HEK293T (cell line): Measurements from ENCODE around the gene ABCB9.

Source experiments
- CTCF ChIA-PET: fragments of 350-600 bp; formaldehyde crosslinking; extraction: SDS; loops from one replicate; lab custom pipeline; 2021; ENCODE audit warnings: antibody characterized with exemption, inconsistent platforms; lab: Yijun Ruan, JAX
- POLR2A ChIA-PET: fragments of 350-600 bp; formaldehyde crosslinking; extraction: SDS; loops from one replicate; lab custom pipeline; 2020; ENCODE audit warnings: antibody characterized with exemption, inconsistent platforms; lab: Yijun Ruan, JAX
- DNase-seq: peaks from one replicate; pipeline ENCODE4 v3.0.0; 2012; ENCODE audit warnings: mixed read lengths; ENCODE audit errors: extremely low spot score
- ARNT ChIP-seq: fragments of 450-650 bp; IDR thresholded peaks from 2 replicates; pipeline ENCODE4 v1.6.1; 2017; ENCODE audit warnings: mild to moderate bottlenecking
- BHLHE40 ChIP-seq: fragments of 450-650 bp; IDR thresholded peaks from 2 replicates; pipeline ENCODE4 v1.6.1; 2016; ENCODE audit warnings: mild to moderate bottlenecking, moderate library complexity, borderline replicate concordance
- CTBP1 ChIP-seq: fragments of 450-650 bp; IDR thresholded peaks from 2 replicates; pipeline ENCODE4 v1.6.1; 2016; ENCODE audit warnings: borderline replicate concordance
- ELF4 ChIP-seq: fragments of 450-650 bp; IDR thresholded peaks from 2 replicates; pipeline ENCODE4 v1.6.1; 2017; ENCODE audit warnings: antibody characterized with exemption
- FOXA1 ChIP-seq: fragments of 450-650 bp; IDR thresholded peaks from 2 replicates; pipeline ENCODE4 v1.6.1; 2016; ENCODE audit warnings: mild to moderate bottlenecking
- FOXK2 ChIP-seq: fragments of 450-650 bp; IDR thresholded peaks from 2 replicates; pipeline ENCODE4 v1.6.1; 2016; ENCODE audit warnings: mild to moderate bottlenecking
- FOXM1 ChIP-seq: fragments of 450-650 bp; IDR thresholded peaks from 2 replicates; pipeline ENCODE4 v1.6.1; 2017; ENCODE audit warnings: mild to moderate bottlenecking, borderline replicate concordance
- HDGF ChIP-seq: fragments of 450-650 bp; IDR thresholded peaks from 2 replicates; pipeline ENCODE4 v1.6.1; 2017; ENCODE audit warnings: antibody characterized with exemption, borderline replicate concordance
- L3MBTL2 ChIP-seq: fragments of 450-650 bp; conservative IDR thresholded peaks from 2 replicates; pipeline ENCODE4 v1.6.1; 2016; ENCODE audit warnings: mild to moderate bottlenecking
- LEF1 ChIP-seq: fragments of 450-650 bp; IDR thresholded peaks from 2 replicates; pipeline ENCODE4 v1.6.1; 2017; ENCODE audit warnings: mild to moderate bottlenecking, borderline replicate concordance
- NFRKB ChIP-seq: fragments of 450-650 bp; IDR thresholded peaks from 2 replicates; pipeline ENCODE4 v1.6.1; 2016; ENCODE audit warnings: mild to moderate bottlenecking, moderate library complexity
- PKNOX1 ChIP-seq: fragments of 450-650 bp; IDR thresholded peaks from 2 replicates; pipeline ENCODE4 v1.6.1; 2016
- SP1 ChIP-seq: fragments of 450-650 bp; IDR thresholded peaks from 2 replicates; pipeline ENCODE4 v1.6.1; 2017
- SUZ12 ChIP-seq: fragments of 450-650 bp; IDR thresholded peaks from 2 replicates; pipeline ENCODE4 v1.6.1; 2016; ENCODE audit warnings: mild to moderate bottlenecking
- TARDBP ChIP-seq: fragments of 450-650 bp; IDR thresholded peaks from 2 replicates; pipeline ENCODE4 v1.6.1; 2016
- ZNF384 ChIP-seq: fragments of 450-650 bp; IDR thresholded peaks from 2 replicates; pipeline ENCODE4 v1.6.1; 2016

ABCB9 gene

DNA sequence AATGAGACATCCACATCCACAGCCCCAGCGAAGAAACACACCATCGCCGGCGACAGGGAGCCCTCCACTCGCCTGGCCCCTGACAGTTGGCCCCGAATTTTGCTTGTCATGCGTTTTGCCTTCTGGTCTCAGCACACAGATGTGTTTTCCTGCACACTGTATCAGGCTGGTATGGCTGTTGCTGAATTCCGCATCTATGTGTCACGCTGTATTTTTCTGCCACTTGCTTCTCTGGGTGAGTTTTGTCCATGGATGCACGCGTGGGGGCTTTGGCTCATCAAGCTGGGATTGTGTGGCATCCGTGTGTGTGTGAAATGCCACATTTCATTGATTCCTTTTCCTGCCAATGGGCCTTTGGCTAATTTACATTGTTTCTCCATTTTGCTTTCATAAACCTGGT lies 40.7 kb upstream of the ABCB9 start:
- POLR2A ChIA-PET: no interaction called here
- CTCF ChIA-PET: no interaction called here
- TF ChIP-seq TARDBP (no peak), ARNT (no peak)
- DNase-seq: no peak

DNA sequence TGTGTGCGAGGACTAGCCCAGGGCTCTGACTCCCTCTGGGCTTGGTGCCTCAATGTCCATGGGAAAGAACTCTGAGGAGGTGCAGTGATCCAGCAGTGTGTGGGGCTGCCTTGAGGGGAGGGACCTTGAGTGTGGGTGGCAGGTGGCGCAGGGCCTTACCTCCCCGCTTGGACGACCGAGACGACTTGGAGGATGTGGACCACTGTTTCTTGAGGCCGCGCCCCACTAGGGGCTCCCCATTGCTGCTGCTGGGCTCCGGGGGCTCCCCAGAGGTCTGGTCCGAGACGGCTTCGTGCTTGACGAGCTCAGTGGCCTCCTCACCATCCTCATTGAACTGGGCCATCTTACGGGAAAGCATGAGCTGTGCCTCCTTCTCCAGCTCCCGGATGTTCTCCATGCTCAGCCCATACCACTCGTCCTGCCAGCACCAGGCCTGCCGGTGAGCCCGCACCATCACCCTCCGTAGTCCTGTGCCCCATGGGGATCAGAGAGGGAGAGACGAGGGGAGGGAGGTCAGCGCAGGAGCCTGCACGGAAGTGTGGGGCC lies 38.9 kb upstream of the ABCB9 start:
- no peak for DNase-seq
- CTCF ChIA-PET: interaction anchor here (0.6 kb wide), 1 partner anchor 18 kb away, joined by 3 read pairs; no protein-coding TSS in a partner anchor
- no peak for TF ChIP-seq SUZ12
- no peak for TF ChIP-seq HDGF
- no peak for TF ChIP-seq L3MBTL2
- TF ChIP-seq FOXK2: no peak
- TF ChIP-seq BHLHE40: no peak
- TF ChIP-seq FOXM1: no peak
- no peak for TF ChIP-seq SP1
- TF ChIP-seq PKNOX1: no peak
- TF ChIP-seq ELF4: no peak
- TF ChIP-seq ARNT: no peak
- TF ChIP-seq FOXA1: no peak
- TF ChIP-seq ZNF384: no peak
- no peak for TF ChIP-seq TARDBP
- no peak for TF ChIP-seq LEF1
- TF ChIP-seq CTBP1: no peak
- TF ChIP-seq NFRKB: no peak
- POLR2A ChIA-PET: no interaction called here

DNA sequence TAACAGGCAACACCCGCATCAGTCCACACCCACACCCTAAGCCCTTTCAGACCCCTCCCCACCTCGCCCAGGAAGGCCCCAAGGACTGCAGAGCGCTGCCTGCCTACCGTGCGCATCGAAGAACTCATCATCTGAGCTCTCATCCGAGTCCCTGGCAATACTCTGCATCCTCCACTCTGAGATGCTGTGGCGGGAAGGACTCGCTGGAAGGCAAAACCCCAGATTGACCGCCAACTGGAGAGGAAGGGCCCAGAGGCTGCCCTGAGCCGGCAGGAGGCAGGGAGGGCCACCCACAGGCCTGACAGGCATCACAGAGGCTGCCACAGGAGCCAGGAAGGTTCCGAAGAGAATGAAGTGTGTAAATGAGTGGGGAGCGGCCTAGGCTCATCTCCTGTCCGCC lies 38.0 kb upstream of the ABCB9 start:
- POLR2A ChIA-PET: no interaction called here
- TF ChIP-seq ARNT (no peak), LEF1 (no peak), CTBP1 (no peak), ZNF384 (no peak), TARDBP (no peak), HDGF (no peak), NFRKB (no peak), SUZ12 (no peak), BHLHE40 (no peak), SP1 (no peak), PKNOX1 (no peak), FOXK2 (no peak), FOXA1 (no peak), ELF4 (no peak), FOXM1 (no peak)
- CTCF ChIA-PET: no interaction called here
- no peak for DNase-seq

DNA sequence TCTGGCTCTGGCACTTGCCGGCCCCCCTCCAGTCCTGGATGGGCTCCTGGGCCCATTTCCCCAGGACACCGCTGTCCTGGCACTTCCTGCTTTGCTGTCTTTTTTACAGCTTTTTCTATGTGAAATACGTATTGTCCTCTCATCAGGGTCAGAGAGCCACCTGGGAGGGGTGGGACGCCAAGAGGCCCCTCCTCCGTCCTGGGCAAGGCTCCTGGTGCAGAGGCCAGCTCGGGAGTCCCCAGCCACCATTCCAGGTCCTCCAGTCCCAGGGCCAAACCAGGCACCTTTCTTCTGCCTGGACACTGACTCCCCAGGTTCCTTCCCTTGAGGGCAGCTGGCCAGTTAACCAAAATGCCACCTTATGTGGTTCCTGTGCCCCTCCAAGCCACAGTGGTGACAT lies 37.0 kb upstream of the ABCB9 start:
- ChIA-PET CTCF (interaction anchor here (0.6 kb wide), 1 partner anchor 10 kb away, joined by 3 read pairs; no protein-coding TSS in a partner anchor), POLR2A (no interaction called here)
- no peak for TF ChIP-seq HDGF
- no peak for TF ChIP-seq ELF4
- no peak for TF ChIP-seq L3MBTL2
- TF ChIP-seq PKNOX1: no peak
- DNase-seq: no peak

DNA sequence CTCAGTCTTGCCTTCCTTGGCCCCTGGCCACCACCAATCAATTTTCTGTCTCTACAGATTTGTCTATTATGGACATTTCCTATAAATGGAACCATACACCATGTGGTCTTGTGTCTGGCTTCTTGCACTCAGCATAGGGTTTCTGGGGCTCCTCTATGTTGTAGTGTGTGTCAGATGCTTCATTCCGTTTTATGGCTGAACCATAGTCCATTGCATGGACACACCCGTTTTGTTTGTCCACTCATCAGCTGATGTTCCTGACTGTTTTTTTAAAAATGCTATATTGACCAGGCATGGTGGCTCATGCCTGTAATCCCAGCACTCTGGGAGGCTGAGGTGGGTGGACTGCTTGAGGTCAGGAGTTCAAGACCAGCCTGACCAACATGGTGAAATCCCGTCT lies 35.2 kb upstream of the ABCB9 start:
- ChIA-PET POLR2A (interaction anchor here (1.5 kb wide), 1 partner anchor 22 kb away, joined by 3 read pairs; no protein-coding TSS in a partner anchor), CTCF (no interaction called here)
- TF ChIP-seq HDGF (no peak), NFRKB (no peak), BHLHE40 (no peak), ARNT (no peak), ZNF384 (no peak), CTBP1 (no peak), LEF1 (no peak), SUZ12 (no peak), FOXK2 (no peak), FOXA1 (no peak), L3MBTL2 (no peak), TARDBP (no peak), FOXM1 (no peak), ELF4 (no peak), SP1 (no peak), PKNOX1 (no peak)
- no peak for DNase-seq

DNA sequence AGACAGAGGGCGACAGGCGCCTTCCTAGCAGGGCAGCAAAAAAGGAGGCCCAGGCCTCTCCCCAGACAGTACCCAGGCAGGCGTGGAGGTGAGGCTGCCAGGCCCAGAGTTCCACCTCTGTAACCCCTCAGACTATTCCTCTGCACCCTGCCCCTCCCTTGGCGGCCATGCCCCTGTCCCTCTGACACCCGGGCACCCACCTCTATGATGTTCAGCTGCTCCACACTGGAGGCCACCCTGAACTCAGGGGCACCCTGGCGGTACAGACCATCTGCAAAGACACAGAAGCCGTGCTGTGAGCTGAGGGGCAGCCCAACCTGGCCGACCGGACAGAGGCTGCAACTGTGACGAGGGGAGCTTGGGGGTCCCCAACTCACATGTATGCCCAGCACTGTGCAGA lies 34.3 kb upstream of the ABCB9 start:
- DNase-seq: no peak
- TF ChIP-seq FOXA1 (no peak), NFRKB (no peak), BHLHE40 (no peak)
- CTCF ChIA-PET: no interaction called here
- POLR2A ChIA-PET: interaction anchor here (1.5 kb wide), 2 partner anchors 21 to 232 kb away, joined by 3 to 6 read pairs; partner anchors contain the start of genes MPHOSPH9 and MTRFR
